ENCODE results near the gene MACROD2. TPM values are rescaled to one million over a fixed set of nuclear protein-coding genes. Genes with fewer than 3 reads are reported as not detected.

Gene MACROD2
- total RNA-seq, 1 experiment from 2014 or later = 1.6 TPM

DNA sequence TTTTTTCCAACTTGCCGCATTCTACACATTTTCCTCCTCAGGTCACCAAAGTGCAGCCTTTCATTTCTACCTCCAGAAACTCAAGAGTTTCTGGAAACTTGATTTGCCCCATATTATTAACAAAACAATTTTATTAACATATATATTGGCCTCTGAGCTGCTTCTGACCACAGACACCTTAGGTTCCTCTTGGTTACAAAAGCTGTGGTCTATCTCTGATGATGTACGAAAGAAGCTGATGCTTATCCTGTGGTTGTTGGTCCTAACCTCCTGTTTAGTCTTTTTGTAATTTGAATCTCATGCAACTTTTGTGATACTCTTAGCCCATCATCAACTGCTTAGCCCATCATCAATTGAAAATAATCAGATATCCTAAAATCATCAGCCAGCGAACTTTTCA is 1842.2 kb downstream of the MACROD2 start:
- Histone ChIP-seq H4K8ac (replicated peaks; ENCODE audit: insufficient read length, low read depth, low read length) (no peak overlapping the region), H3K9ac (ENCODE audit: extremely low read depth, insufficient read length, low read length) (no peak overlapping the region), H3K27ac (ENCODE audit: insufficient read length, low read depth, low read length) (no peak overlapping the region), H3K27me3 (ENCODE audit: insufficient read depth, low read length) (no peaks in the 10 kb centered on the region), H3K4ac (ENCODE audit: low read depth, low read length) (no peak overlapping the region), H3K4me2 (ENCODE audit: insufficient read depth, insufficient read length, low read length) (no peak overlapping the region), H4K91ac (ENCODE audit: insufficient read length, low read depth, low read length) (no peak overlapping the region), H2BK5ac (ENCODE audit: insufficient read length, low read length) (no peak overlapping the region), H4K5ac (ENCODE audit: insufficient read length, low read depth, low read length) (no peak overlapping the region), H3K56ac (ENCODE audit: insufficient read length, low read depth, low read length) (no peak overlapping the region), H3K14ac (ENCODE audit: insufficient read depth, low read length) (no peak overlapping the region), H3K23me2 (ENCODE audit: insufficient read length, low read depth, low read length, poor library complexity, severe bottlenecking) (no peaks in the 10 kb centered on the region), H2AFZ (ENCODE audit: low read length) (no peak overlapping the region), H2BK120ac (ENCODE audit: low read depth, low read length, poor library complexity, severe bottlenecking) (no peak overlapping the region), H3K18ac (ENCODE audit: insufficient read length, low read depth, low read length) (no peak overlapping the region), H3K23ac (ENCODE audit: insufficient read length, low read depth, low read length) (no peak overlapping the region), H3K4me1 (ENCODE audit: insufficient read depth, low read length) (no peaks in the 10 kb centered on the region; the same call in 1 of the 2 replicates), H2BK15ac (ENCODE audit: low read depth, low read length) (no peak overlapping the region), H2BK12ac (ENCODE audit: insufficient read length, low read depth, low read length) (no peak overlapping the region), H4K20me1 (ENCODE audit: control insufficient read depth, insufficient read depth, insufficient read length) (no peaks in the 10 kb centered on the region), H3K9me3 (ENCODE audit: control insufficient read depth, low read depth, low read length) (no peaks in the 10 kb centered on the region), H2AK5ac (ENCODE audit: insufficient read length, low read length) (no peak overlapping the region), H3T11ph (ENCODE audit: low read length) (no peak overlapping the region), H3K79me1 (ENCODE audit: insufficient read depth, low read depth, low read length, poor library complexity, severe bottlenecking) (no peaks in the 10 kb centered on the region), H3K79me2 (ENCODE audit: insufficient read depth, low read length) (no peaks in the 10 kb centered on the region), H2BK20ac (ENCODE audit: low read depth, low read length, poor library complexity, severe bottlenecking) (no peak overlapping the region)
- TF ChIP-seq, protein P1, sequence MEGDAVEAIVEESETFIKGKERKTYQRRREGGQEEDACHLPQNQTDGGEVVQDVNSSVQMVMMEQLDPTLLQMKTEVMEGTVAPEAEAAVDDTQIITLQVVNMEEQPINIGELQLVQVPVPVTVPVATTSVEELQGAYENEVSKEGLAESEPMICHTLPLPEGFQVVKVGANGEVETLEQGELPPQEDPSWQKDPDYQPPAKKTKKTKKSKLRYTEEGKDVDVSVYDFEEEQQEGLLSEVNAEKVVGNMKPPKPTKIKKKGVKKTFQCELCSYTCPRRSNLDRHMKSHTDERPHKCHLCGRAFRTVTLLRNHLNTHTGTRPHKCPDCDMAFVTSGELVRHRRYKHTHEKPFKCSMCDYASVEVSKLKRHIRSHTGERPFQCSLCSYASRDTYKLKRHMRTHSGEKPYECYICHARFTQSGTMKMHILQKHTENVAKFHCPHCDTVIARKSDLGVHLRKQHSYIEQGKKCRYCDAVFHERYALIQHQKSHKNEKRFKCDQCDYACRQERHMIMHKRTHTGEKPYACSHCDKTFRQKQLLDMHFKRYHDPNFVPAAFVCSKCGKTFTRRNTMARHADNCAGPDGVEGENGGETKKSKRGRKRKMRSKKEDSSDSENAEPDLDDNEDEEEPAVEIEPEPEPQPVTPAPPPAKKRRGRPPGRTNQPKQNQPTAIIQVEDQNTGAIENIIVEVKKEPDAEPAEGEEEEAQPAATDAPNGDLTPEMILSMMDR (conservative IDR thresholded peaks at IDR 0.05) = no peak
- H3K4me3 Mint-ChIP-seq = no peak overlapping the region
- H3K4me1 Mint-ChIP-seq = peaks cover 4 to 6% of the 10 kb centered on the region in 2 experiments
- H3K27ac Mint-ChIP-seq = no peak overlapping the region
- WGBS (ENCODE audit: extremely low coverage, insufficient read length, low lambda C conversion rate) = no CpG with 5 or more reads among the region's 3 CpGs
- H3K9me3 Mint-ChIP-seq = peaks cover 0 to 5% of the 10 kb centered on the region in 2 experiments; a peak in 3 of 5 replicates
- no peak for DNase-seq
- no peaks in the 10 kb centered on the region for H3K27me3 Mint-ChIP-seq (ENCODE audit: low read depth)
- peaks cover 0 to 5% (median 0%) of the 10 kb centered on the region in 3 experiments; a peak in 2 of 7 replicates for H3K36me3 Mint-ChIP-seq (ENCODE audit: insufficient read depth in 1 of 3, low read depth in 3 of 3)

All from H9 (cell line).